ENCODE data around the gene OBP2B.
"Not testable (repeated sequence)": the region's sequence is repeated elsewhere in the genome, so short reads cannot be mapped to it uniquely, and the experiment has no call there.

Gene OBP2B

GRCh38 chr9:133221177-133221809 lies 12.2 kb upstream of the OBP2B start:
- DNase-seq, result no peak

DNA sequence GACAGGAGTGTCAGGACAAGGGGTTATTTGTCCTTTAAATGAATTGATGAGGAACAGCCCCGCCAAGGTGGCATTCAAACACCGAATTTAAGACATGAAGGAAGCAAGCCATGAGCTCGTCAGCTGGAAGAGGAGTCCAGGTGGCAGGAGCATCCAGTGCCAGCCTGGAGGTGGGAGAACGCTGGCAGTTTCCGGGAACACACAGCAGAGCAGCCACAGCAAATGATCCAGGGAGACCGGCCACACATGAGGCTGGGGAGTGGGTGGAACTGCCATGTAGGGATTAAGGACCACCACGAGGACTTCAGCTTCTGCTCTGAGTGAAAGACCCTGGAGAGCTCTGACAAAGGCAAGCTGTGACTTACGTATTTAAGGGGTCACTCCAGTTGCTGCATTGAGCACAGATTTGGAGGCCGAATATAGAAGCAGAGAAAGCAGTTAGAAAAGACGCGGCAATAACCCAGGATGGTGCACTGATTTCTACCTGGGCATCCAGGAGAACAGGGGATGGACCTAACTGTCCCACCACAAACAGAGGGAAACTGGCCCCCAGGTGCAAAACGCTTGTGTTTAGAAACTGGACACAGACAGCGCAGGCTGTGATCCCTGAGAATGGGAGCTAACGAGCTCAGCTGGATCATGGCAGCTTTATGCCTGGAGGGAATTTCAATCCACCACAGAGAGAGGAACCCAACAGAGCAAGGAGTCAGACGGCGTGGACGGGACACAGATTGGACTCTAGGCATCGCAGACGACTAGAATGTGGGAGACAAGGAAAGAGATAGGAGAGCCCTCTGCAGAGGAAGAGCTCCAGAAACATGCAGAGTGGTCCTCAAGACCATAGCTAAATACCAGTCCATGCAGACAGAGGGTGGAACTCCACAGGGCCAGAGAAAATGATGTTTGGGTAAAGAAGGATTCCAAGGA lies 9.3 kb upstream of the OBP2B start:
- DNase-seq, result not testable (repeated sequence)

- DNase-seq, result not testable (repeated sequence)
Observed at GRCh38 chr9:133217333-133217988, 8.4 kb upstream of the OBP2B start.

DNA sequence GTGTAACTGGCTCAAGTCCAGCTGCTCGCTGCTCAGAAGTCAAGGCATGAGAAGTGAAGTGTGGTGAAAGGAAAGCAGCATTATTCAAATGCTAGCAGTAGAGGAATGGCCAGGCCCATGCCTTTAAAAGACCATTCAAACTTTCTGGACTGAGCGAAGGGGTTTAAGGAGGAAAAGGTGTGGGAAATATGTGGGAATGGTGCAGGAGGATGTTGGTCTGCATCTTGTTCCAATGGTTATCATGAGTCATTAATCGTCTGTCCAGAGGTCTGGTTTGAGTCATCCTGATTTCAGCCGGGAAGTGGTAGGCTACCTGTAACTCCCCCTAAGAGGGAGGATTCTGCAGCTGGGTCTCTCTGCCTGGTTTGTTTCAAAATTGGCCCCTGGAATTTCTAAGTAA lies 5.2 kb upstream of the OBP2B start:
- not testable (repeated sequence) for DNase-seq

DNA sequence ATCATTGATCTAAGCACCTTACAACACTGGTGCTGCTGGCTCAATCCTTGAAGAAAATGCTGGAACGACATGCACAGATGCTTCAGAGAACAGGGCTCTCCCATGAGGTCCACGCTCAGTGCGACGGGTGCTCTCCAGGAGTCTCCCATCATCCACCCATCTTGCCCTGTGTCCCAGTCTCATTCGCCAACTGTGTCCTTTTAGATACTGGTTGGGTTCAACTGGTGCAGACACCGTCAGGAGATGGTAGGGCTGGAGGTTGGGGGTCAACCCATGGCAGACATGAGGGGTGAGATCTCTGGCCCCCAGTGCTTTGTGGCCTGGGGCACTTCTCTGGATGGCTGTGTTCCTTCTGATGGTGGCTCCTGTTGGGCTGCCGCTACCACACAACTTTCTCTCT lies 1.6 kb upstream of the OBP2B start:
- DNase-seq, result no peak

DNA sequence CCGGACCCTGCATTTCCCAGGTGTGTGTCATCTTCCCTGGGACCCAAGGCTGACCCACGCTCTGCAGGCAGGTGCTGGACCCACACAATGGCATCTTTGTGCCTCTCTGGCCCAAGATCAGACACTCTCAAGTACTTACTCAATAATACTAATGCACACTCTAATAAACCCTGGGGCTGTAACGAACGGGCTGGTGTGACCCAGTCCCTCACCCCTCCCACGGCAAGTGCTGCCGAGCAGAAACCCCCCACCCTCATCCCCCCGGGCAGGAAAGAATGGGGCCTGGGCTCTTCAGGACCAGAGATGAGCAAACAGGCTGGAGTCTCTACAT lies 1.1 kb upstream of the OBP2B start:
- no peak for DNase-seq

DNA sequence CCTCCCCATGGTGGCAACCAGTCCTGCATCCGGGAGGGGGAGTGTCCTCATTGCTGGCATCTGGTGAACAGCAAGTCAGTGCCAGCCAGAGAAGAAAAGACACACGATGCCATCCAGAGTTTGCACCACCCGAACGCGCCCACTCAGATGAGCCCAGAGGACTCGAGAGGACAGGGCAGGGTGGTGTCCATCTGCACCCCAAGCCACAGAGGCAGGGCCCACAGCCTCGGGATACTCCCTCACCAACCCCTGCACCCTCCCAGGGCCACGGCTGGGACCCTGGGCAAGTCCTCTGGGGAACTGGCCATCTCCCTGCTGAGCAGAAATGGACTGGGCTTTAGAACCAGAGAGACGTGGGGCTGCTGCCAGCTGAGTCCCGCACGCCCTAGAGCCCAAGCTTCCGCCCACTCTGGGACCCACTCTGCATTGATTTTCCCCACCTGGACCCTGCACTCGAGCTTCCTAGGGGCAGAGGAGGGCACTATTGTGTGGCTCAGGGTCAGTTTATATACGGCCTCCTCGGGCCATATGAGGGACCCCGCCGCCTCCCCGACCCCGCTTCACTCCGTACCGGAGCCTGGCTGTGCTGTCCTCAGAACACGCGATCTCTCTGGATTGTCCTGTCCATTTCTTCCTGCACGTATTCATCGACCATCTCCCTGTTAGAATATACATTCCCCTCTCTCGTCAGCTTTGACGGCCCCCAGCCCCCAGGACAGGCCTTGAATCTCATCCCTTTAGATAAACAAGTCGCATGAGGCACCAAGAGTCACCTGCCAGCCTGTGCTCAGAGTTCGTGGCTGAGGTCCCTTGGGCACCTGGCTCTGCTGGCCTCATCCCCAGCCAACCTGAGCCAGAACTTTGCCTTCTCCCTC lies 514 bp upstream of the OBP2B start:
- not testable (repeated sequence) for DNase-seq

DNA sequence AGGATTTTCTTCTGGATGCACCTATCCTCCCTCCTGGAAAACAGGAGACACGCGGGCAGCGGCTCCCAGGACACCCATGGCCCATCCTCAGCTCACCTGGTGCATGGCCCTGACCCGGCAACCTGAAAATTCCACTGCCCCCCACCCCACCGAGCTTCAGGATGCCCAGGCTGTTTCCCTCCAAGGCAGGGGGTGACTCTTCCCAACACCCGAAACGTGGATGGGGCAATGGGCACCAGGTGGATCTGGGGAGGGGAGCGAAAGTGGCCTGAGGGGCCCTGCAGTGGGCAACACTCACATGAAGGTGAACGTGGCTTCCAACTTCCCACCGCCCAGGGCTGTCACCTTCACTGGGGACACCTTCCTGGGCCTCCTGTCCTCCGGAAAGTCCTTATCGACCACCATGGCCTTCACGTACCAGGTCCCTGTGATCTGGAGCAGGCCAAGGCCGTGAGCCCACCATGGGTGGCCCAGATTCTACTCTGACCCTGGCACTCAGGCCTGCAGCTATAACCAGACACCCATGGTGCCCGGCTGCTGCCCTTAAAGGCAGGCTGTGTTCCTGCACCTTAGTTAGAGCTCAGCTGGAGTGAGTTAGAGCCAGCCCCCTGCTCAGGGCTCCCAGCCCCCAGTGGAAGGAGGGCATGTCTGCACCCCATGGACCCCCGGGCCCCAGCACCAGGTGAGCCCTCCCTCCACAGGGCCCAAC lies 725 bp downstream of the OBP2B start:
- DNase-seq, result not testable (repeated sequence)

- DNase-seq, result no peak
Observed at GRCh38 chr9:133207540-133208170, 1.4 kb downstream of the OBP2B start.

DNA sequence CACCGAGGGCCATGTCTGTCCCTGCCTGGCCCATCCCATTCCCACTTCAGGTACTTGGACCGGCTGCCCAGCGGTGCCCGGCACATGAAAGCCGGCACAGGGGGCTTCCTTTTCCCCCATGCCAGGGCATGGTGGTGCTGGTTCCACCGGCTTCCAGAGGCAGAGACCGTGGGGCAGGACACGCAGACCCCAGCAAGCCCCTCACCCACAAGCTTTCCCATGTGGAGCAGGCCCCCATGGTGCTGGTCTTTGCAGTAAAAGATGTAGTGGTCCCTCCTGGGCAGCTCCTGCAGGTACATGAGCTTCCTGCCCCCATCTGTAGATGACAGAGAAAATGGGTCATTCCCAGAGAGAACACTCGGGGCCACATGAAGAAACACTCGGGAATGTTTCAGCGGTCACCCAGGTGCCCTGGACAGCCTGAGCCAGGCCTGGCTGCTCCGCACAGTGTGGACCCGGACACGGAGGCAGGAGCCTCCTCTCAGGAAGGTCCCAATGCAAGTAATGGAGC lies 2.0 kb downstream of the OBP2B start:
- DNase-seq, result no peak

DNA sequence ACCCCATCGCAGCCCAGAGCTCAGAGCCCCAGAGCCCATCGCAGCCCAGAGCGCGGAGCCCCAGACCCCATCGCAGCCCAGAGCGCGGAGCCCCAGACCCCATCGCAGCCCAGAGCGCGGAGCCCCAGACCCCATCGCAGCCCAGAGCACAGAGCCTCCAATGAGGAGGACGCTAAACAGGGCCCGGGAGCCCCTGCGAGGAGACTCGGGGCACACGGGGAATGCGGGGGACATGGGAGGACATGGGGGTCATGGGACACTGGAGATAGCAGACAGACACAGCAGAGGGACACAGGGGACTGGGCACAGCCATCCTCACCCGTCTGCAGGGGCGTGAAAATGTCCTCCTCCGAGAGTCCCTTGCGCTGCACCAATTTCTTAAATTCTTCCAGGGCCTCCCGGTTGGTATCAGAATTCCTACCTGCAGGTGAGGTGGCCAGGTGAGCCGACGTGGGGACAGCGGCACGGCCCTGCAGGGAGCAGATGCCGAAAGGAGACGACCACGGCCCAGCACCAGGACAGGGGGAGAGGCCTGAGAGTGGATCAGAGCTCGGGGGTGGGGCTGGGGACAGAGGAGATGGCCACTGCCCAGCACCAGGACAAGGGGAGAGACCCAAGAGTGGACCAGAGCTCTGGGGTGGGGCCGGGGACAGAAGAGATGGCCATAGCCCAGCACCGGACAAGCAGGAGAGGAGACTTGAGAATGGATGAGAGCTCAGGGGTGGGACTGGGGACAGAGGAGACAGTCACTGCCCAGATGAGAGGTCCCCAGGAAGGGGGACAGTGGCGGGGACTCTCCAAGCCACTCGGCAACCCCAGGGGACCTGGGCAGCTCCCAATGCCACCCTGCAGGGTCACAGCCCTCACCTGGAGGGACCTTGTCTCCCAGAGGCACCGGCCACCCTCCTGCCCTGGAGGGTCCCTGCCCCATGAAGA lies 2.8 kb downstream of the OBP2B start:
- no peak for DNase-seq

GRCh38 chr9:133205481-133205887 lies 3.6 kb downstream of the OBP2B start:
- not testable (repeated sequence) for DNase-seq

- DNase-seq, result no peak
Observed at GRCh38 chr9:133204993-133205336, 4.1 kb downstream of the OBP2B start.

- no peak for DNase-seq
Observed at GRCh38 chr9:133204335-133204992, 4.6 kb downstream of the OBP2B start.

DNA sequence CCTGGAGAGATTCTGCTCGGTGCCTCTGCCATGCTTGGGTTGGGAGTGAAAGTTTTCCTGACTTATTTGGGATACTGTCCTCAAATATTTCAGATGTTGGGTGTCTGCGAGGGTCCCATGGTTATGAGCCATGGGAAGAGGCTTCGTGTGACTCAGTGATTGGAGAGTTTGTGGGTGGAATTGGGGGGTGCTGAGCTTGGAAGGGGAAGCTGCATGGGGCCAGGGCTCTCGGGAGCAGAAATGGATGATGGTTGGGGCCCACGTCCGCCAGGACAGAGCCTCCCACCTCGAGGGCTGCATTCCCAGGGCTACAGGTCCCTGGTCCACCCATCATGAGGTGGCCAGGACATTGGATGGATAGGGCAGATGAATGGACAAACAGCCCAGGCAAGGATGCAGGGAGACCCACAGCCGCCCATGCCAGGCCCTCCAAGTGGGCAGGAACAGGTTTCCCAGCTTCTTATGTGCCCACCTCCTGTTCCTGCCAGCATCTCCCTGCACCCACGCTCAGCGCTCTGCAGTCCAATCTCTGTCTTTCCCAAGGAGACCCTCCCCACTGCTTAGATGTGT lies 5.5 kb downstream of the OBP2B start:
- no peak for DNase-seq

GRCh38 chr9:133202688-133203453 lies 6.2 kb downstream of the OBP2B start:
- no peak for DNase-seq

GRCh38 chr9:133202145-133202513 lies 6.9 kb downstream of the OBP2B start:
- DNase-seq, result no peak

- DNase-seq, result no peak
Observed at GRCh38 chr9:133201424-133202144, 7.5 kb downstream of the OBP2B start.
